Hematopoietic multipotent progenitor cell treated with erythropoietin and hydrocortisone succinate and interleukin-3 and kit ligand, for 4 days (in vitro differentiated cells): ENCODE measurements around the gene FOXL3.
A peak's percentile ranks its signal among the peaks of the same experiment; 100 is the strongest.
"Not testable (repeated sequence)": the region's sequence is repeated elsewhere in the genome, so short reads cannot be mapped to it uniquely, and the experiment has no call there.

ENCODE experiments used
- DNase-seq: peaks from one replicate; pipeline ENCODE4 v3.0.0-alpha.2; 2015

FOXL3 gene

DNA sequence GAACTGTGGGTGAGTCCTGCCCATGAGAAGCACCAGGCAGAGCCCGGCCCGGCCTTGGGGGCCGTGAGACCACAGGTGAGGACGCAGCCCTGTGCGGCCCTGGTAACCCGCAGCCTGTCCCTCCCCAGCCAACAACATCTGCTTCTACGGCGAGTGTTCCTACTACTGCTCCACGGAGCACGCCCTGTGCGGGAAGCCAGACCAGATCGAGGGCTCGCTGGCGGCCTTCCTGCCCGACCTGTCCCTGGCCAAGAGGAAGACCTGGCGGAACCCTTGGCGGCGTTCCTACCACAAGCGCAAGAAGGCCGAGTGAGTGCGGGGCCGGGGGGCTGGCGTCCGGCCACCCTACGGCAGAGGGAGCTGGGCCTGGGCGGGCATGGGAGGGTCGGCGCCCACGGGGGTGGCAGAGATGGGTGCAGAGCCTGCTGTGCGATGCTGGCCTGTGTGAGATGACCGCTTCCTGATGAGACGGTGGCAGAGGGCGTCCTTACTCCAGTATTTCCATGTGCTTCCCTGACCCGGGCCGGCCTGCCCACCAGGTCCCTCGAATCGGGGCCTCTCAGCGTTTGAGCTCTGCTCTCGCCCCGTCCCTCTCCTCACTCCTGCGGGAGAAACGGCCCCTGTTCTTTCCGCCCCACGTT is 34.1 kb upstream of the FOXL3 start:
- no peak for DNase-seq

GRCh38 chr7:256461-256940 is 33.5 kb upstream of the FOXL3 start:
- no peak for DNase-seq

- no peak for DNase-seq
Observed at GRCh38 chr7:256981-257646, 32.9 kb upstream of the FOXL3 start.

DNA sequence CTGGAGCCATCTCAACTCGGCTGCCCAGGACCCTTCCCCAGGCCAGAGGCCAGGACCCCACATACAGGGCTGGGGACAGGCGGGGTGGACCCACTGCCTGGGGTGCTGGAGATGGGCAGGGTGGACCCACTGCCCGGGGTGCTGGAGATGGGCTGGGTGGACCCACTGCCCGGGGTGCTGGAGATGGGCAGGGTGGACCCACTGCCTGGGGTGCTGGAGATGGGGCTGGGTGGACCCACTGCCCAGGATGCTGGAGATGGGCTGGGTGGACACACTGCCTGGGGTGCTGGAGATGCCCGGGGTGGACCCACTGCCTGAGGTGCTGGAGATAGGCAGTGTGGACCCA is 32.4 kb upstream of the FOXL3 start:
- no peak for DNase-seq

GRCh38 chr7:258476-259190 is 31.3 kb upstream of the FOXL3 start:
- no peak for DNase-seq

DNA sequence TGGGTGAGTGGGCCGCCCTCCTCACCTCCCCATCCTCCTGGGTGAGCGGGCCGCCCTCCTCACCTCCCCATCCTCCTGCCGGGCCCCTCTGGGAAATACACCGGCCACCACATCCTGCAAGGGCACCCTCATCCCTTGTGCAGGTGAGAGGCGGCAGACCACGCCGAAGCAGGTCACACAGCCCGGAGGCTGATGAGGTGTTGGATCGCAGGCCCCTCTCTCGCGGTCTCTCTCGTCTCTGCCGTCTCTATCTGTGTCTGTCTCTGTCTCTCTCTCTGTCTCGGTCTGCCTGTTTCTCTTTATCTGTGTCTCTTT is 30.8 kb upstream of the FOXL3 start:
- no peak for DNase-seq

- no peak for DNase-seq
Observed at GRCh38 chr7:259751-260405, 30.1 kb upstream of the FOXL3 start.

DNA sequence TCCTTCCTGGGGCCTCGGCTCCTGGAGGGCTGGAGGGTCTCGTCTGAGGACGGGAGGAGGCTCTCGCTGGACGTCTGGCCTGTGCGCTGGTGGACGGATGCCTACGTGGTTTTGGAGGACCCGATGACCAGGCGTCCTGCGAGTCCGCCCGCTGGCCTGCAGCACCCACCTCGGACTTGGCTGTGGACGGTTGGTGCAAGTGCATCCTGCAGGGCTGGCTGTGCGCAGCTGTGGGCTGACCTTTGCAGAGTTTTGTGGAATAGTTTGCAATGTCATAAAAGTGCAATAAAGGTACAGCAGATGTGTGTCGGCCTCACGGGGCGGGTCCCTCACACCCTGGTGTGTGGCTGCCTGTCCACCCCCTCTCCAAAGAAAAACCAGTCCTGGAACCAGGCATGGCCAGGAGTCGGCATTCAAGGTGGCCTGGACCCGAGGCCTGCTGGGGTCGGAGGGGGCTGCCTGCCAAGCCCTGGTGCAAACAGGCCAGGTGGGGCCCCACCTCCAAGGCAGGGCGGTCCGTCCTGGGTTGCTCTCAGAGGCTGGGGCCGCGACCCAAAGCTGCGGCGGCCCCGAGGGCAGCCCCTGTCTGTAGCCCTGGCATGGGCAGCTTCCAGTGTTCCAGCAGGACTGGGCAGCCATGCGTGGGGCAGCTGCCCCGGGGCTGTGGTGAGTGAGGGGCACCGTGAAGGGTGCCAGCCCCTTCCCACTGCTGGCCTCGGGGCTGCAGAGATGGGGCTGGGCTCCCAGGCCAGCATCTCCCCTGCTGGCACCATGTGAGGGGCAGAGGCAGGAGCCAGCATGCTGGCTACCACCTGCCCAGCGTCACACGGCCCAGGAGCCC is 29.3 kb upstream of the FOXL3 start:
- no peak for DNase-seq

- no peak for DNase-seq
Observed at GRCh38 chr7:261341-262250, 28.4 kb upstream of the FOXL3 start.

DNA sequence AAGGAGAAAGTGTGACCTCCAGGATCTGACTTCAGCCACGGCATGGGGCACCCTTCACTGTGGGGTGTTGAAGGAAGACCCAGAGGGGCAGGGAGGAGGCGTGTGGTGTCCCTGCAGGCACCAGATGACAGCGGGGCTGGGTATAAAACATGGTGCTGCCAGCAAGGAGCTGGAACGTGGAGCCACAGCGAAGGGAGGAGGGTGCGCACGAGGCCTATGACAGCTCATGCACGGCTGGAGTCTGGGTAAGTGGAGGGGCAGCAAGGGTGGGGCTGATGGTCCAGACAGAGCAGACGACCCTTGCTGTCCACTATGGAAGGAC is 27.8 kb upstream of the FOXL3 start:
- no peak for DNase-seq

DNA sequence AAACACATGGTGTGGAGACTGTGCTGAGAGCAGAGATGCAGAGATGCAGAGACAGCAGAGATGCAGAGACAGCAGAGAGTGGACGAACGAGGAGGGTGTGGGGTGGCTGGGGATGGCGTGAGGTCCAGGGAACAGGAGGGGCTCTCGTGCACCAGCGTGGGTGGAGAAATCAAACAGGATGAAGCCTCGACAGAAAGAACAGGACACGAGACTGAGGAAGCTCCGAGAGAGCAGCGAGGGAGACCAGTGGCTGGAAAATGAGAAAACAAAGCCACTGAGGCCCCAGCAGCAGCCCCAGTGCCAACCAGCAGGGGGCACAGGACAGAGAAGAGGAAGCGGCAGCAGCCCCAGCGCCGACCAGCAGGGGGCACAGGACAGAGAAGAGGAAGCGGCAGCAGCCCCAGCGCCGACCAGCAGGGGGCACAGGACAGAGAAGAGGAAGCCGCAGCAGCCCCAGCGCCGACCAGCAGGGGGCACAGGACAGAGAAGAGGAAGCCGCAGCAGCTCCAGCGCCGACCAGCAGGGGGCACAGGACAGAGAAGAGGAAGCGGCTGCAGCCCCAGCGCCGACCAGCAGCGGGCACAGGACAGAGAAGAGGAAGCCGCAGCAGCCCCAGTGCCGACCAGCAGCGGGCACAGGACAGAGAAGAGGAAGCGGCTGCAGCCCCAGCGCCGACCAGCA is 27.2 kb upstream of the FOXL3 start:
- not testable (repeated sequence) for DNase-seq

DNA sequence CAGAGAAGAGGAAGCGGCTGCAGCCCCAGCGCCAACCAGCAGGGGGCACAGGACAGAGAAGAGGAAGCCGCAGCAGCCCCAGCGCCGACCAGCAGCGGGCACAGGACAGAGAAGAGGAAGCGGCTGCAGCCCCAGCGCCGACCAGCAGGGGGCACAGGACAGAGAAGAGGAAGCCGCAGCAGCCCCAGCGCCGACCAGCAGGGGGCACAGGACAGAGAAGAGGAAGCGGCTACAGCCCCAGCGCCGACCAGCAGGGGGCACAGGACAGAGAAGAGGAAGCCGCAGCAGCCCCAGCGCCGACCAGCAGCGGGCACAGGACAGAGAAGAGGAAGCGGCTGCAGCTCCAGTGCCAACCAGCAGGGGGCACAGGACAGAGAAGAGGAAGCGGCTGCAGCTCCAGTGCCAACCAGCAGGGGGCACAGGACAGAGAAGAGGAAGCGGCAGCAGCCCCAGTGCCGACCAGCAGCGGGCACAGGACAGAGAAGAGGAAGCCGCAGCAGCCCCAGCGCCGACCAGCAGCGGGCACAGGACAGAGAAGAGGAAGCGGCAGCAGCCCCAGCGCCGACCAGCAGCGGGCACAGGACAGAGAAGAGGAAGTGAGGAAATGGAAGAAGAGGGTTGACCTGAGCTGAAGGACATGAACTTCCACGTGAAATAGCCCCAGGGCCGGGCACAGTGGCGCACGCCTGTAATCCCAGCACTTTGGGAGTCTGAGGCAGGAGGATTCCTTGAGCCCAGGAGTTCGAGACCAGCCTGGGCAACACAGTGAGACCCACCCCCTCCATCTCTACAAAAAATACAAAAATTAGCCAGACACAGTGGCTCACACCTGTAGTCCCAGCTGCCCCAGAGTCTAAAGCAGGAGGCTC is 26.3 kb upstream of the FOXL3 start:
- DNase-seq, result peak; percentile 43

- DNase-seq, result no peak
Observed at GRCh38 chr7:264541-265191, 25.3 kb upstream of the FOXL3 start.

DNA sequence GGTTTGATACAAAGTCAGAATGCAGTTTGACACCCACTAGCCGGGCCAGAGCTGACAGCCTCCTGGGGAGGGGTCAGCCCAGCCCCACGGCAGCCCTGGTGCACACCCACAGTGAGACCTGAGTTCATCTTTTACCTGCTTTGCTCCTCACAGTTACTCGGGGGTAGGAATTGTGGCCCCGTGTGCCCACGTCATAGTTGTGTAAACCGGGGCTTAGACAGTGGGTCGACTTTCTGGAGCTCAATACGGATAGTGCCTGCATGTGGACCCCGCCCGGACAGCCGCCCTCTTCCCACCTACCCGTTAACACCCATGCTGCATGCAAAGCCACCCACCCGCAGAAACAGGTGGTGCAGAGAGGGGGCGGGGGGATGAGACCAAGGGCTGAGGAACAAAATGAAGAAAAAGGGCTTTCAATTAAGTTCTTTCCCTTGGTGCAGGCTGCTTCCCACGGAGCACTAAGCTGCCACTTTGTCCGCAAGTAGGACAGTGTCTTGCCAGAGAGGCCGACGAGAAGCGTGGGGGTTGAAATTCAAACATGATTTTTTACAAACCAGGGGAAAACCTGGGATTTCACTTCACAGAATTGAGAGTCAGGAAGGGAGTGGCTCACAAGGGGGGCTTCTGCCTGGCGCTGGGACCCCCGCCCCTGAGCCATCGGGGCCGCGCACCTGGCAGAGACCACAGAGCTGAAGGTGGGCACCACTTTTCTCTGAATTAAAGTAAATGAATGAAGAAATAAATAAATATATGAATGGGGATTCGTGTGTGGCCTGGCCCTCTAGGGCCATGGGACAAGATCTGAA is 24.6 kb upstream of the FOXL3 start:
- no peak for DNase-seq

DNA sequence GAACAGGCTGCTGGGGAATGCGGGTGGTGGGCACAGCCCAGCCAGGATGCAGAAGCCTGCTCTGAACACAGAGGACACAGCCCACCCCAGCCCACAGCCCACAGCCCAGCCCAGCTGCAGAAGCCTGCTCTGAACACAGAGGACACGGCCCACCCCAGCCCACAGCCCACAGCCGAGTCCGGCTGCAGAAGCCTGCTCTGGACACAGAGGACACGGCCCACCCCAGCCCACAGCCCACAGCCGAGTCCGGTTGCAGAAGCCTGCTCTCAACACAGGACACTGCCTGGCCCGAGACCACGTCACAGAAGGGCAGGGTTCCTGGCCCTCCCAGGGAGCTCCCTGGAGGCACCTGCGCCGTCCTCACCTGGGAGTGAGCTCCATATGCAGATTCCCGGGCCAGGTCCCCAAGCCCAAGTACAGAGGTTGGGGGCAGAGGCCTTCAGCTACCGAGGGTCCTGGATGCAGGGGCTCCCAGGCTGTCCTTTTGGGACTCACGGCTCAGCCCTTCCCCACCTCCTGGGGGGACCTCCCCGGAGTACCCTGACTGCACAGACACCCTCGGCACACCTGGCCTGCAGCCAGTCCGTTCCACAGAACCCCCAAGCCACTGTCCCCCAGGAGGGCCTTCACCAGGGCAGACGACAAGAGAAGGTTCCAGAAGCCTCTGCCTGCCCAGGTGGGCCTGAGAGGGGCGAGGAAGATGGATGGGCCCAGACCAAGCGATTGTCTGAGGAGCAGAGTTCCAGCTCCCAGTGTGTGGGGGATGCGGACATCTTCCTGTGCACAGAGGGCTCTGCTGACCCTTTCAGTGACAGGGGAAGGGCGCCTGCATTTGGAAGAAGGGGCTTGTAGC is 23.7 kb upstream of the FOXL3 start:
- DNase-seq, result no peak

DNA sequence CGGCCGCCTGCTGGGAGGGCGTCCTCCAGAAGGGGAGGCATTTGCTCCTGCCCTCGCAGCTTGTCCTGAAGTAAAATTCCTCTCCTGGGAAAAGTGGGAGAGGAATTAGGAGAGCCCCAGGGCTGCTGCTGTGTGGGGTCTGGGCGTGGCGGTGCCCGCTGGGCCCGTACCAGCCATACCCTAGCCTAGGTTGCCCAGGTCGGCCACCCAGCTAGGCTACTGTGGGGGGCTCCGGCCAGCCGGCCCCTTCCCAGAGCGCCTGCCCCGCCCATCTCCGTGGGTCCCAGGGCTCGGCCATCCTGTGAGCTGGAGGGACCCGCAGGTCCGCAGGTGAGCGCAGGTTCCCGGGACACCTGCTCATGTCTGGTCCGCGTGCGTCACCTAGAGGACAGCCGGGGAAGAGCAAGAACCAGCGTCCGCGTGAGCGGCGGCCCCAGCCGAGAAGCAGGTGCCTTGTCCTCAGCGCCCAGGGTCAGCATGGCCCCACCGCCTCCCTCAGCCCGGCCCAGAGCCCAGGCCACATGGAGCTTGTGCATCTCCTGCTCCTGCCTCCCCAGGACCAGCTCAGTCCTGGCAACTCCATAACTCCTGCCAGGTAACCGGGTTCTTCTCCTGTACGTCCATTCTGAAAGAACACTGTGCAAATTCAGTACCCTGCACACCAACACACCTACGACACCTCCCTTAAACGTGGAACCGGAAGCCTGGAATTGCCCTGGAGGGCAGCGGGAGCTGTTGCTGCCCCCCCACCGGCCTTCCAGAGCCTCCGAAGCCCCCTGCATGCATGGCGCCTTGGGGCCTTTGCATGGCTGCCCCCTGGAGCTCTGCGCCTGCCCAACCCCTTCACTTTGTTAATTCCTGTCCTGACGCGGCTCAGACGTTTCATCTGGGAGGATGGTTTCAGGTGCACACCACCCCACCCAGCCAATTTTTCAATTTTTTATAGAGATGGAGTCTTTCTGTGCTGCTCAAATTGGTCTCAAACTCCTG is 22.8 kb upstream of the FOXL3 start:
- no peak for DNase-seq

- no peak for DNase-seq
Observed at GRCh38 chr7:268991-269390, 21.0 kb upstream of the FOXL3 start.
